Stimulated activated CD4-positive, alpha-beta T cell treated with anti-CD3 and anti-CD28 coated beads, Interleukin-4, amount 100 ng/mL, for 1 hour (primary cell): ENCODE results near the gene DTX4.
"Not testable (repeated sequence)": the region's sequence is repeated elsewhere in the genome, so short reads cannot be mapped to it uniquely, and the experiment has no call there.

Experiments used
- DNase-seq: peaks from one replicate; pipeline ENCODE4 v3.0.0-alpha.2; 2020

DTX4 gene

GRCh38 chr11:59171508-59172322 is at the start of gene DTX4:
Gene DTX4 (plus strand): TSS chr11:59172132. CDS start chr11:59172596, 464 bp downstream.
- DNase-seq: peak; percentile 91

GRCh38 chr11:59135648-59136461 is 36.1 kb upstream of the DTX4 start:
- peak; percentile 89 for DNase-seq

GRCh38 chr11:59136551-59136950 is 35.4 kb upstream of the DTX4 start:
- DNase-seq: not testable (repeated sequence)

- no peak for DNase-seq
Observed at GRCh38 chr11:59137190-59137589, 34.7 kb upstream of the DTX4 start.

- DNase-seq: no peak
Observed at GRCh38 chr11:59138643-59139042, 33.3 kb upstream of the DTX4 start.

- DNase-seq: no peak
Observed at GRCh38 chr11:59141191-59141590, 30.7 kb upstream of the DTX4 start.

GRCh38 chr11:59141673-59142460 is 30.1 kb upstream of the DTX4 start:
- DNase-seq: no peak

- peak; percentile 75 for DNase-seq
Observed at GRCh38 chr11:59142530-59143507, 29.1 kb upstream of the DTX4 start, which contains the start of gene FAM111A. Gene FAM111A (plus strand): TSS chr11:59142856. CDS start chr11:59148873, 6,017 bp downstream.

- no peak for DNase-seq
Observed at GRCh38 chr11:59144096-59144495, 27.8 kb upstream of the DTX4 start.

GRCh38 chr11:59144579-59145345 is 27.2 kb upstream of the DTX4 start:
- DNase-seq: peak; percentile 54

- DNase-seq: no peak
Observed at GRCh38 chr11:59145534-59145933, 26.4 kb upstream of the DTX4 start.

- no peak for DNase-seq
Observed at GRCh38 chr11:59151761-59152160, 20.2 kb upstream of the DTX4 start.

GRCh38 chr11:59152312-59152951 is 19.5 kb upstream of the DTX4 start:
- DNase-seq: no peak

- no peak for DNase-seq
Observed at GRCh38 chr11:59154610-59155009, 17.3 kb upstream of the DTX4 start.

- no peak for DNase-seq
Observed at GRCh38 chr11:59157433-59157832, 14.5 kb upstream of the DTX4 start.

- DNase-seq: peak; percentile 42
Observed at GRCh38 chr11:59158206-59159068, 13.5 kb upstream of the DTX4 start.

- no peak for DNase-seq
Observed at GRCh38 chr11:59164028-59164427, 7.9 kb upstream of the DTX4 start.

GRCh38 chr11:59172345-59173079 is 580 bp downstream of the DTX4 start:
- DNase-seq: peak; percentile 15
